GM19193 (cell line): ENCODE data around the gene ASCC3.

Experiments used
- POLR2A ChIP-seq: IDR thresholded peaks from 4 replicates; pipeline ENCODE4 v1.6.1; 2011; ENCODE audit not compliant: insufficient read depth, insufficient read length; ENCODE audit errors: extremely low read depth

Gene ASCC3

GRCh38 chr6:100880853-100881706 lies at the start of gene ASCC3:
TSS of gene ASCC3 (minus strand) at chr6:100881329. CDS start at chr6:100867997, 13,332 bp downstream.
- peak; percentile 92 for TF ChIP-seq POLR2A

- no peak for TF ChIP-seq POLR2A
Observed at GRCh38 chr6:100925749-100926148, 44.6 kb upstream of the ASCC3 start.

GRCh38 chr6:100924534-100925227 lies 43.6 kb upstream of the ASCC3 start:
- no peak for TF ChIP-seq POLR2A

- TF ChIP-seq POLR2A: no peak
Observed at GRCh38 chr6:100923481-100924165, 42.5 kb upstream of the ASCC3 start.

- TF ChIP-seq POLR2A: no peak
Observed at GRCh38 chr6:100920028-100920605, 39.0 kb upstream of the ASCC3 start.

- TF ChIP-seq POLR2A: no peak
Observed at GRCh38 chr6:100918152-100918551, 37.0 kb upstream of the ASCC3 start.

GRCh38 chr6:100915876-100916275 lies 34.7 kb upstream of the ASCC3 start:
- no peak for TF ChIP-seq POLR2A

GRCh38 chr6:100913400-100914276 lies 32.5 kb upstream of the ASCC3 start:
- no peak for TF ChIP-seq POLR2A

GRCh38 chr6:100906325-100906724 lies 25.2 kb upstream of the ASCC3 start:
- TF ChIP-seq POLR2A: no peak

- no peak for TF ChIP-seq POLR2A
Observed at GRCh38 chr6:100905067-100905466, 23.9 kb upstream of the ASCC3 start.

GRCh38 chr6:100904316-100904715 lies 23.2 kb upstream of the ASCC3 start:
- no peak for TF ChIP-seq POLR2A

GRCh38 chr6:100901582-100901981 lies 20.5 kb upstream of the ASCC3 start:
- no peak for TF ChIP-seq POLR2A

- TF ChIP-seq POLR2A: no peak
Observed at GRCh38 chr6:100899202-100899601, 18.1 kb upstream of the ASCC3 start.

GRCh38 chr6:100897671-100898070 lies 16.5 kb upstream of the ASCC3 start:
- TF ChIP-seq POLR2A: no peak
